ENCODE measurements around the gene C1D. TPM values are rescaled to one million over a fixed set of nuclear protein-coding genes. Genes with fewer than 3 reads are reported as not detected.

The C1D gene
- total and polyA plus RNA-seq, 2 of the 4 experiments (the other 2 are of a cell fraction) = 2.7 to 14.3 TPM

DNA sequence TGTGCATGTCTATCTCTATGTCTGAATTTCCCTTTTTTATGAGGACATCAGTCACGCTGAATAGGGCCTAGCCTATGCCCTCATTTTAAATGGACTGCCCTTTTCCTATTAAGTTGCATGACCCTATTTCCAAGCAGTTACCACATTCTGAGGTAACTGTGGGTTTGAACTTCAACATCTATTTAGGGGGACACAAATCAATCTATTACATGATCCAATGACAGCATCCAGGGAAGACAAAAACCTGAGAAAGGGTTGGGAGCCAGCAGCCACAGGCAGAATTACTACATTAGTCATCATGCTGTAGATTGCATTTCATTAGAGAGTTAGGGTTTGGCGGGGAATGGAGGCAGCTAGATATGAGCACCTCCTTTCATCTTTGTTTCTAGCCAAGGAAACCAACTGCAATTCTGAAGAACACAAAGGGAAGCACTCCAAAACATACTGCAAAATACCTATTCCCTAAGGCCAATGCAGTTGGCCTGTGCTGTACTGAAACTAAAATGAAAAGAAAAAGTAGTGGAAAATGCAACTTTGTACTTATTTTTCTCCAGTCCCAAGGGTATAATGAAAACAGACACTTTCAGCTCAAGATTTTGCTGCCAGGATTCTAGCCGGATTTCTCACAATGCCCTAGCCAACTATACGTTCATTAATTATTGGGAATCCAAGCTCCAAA, 40.4 kb upstream of the C1D start:
- DNase-seq = no peak
- no peak overlapping the region for H4K91ac ChIP-seq (ENCODE audit: insufficient read depth, low read depth, low read length)
- BruUV-seq (replicated peaks) = no TSS peak
- H3K23ac ChIP-seq (ENCODE audit: low read depth, low read length) = no peak overlapping the region
- WGBS, 2 experiments (ENCODE audit: extremely low coverage in 2 of 2, insufficient read length in 1 of 2) = no CpG with 5 or more reads among the region's 4 CpGs
- H3K79me1 ChIP-seq (ENCODE audit: low read depth in 1 of 2, low read length in 2 of 2) = no peaks in the 10 kb centered on the region
- H4K5ac ChIP-seq (ENCODE audit: low read depth, low read length) = no peak overlapping the region
- no peaks in the 10 kb centered on the region for H4K20me1 ChIP-seq (ENCODE audit: insufficient read depth, low read length)
- dilution Hi-C loops (cut with HindIII; ENCODE audit: low sequenced_read_pairs, unreplicated experiment) (no loop called here), intact Hi-C loops (cut with micrococcal nuclease) (no loop called here), in situ Hi-C loops (cut with MboI; ENCODE audit: low sequenced_read_pairs) (no loop called here)
- no peak overlapping the region for H2BK15ac ChIP-seq (ENCODE audit: low read depth, low read length)
- TF ChIP-seq FOS (IDR thresholded peaks at IDR 0.05; ENCODE audit: low read depth, low read length) = no peak
- TF ChIP-seq, protein P1, sequence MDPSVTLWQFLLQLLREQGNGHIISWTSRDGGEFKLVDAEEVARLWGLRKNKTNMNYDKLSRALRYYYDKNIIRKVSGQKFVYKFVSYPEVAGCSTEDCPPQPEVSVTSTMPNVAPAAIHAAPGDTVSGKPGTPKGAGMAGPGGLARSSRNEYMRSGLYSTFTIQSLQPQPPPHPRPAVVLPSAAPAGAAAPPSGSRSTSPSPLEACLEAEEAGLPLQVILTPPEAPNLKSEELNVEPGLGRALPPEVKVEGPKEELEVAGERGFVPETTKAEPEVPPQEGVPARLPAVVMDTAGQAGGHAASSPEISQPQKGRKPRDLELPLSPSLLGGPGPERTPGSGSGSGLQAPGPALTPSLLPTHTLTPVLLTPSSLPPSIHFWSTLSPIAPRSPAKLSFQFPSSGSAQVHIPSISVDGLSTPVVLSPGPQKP (IDR thresholded peaks at IDR 0.05; ENCODE audit: borderline replicate concordance, low read depth, low read length) = no peak
- no peak for TF ChIP-seq MXI1 (IDR thresholded peaks at IDR 0.05; ENCODE audit: borderline replicate concordance, low read depth, low read length)
- TF ChIP-seq MAFK (IDR thresholded peaks at IDR 0.05; ENCODE audit: low read depth, low read length) = no peak
- no peak for TF ChIP-seq CHD1 (IDR thresholded peaks at IDR 0.05; ENCODE audit: low read depth, low read length)
- TF ChIP-seq SMC3 (IDR thresholded peaks at IDR 0.05; ENCODE audit: low read depth, low read length) = no peak
- TF ChIP-seq RFX5 (IDR thresholded peaks at IDR 0.05; ENCODE audit: low read depth, low read length) = no peak
- no peak for TF ChIP-seq RCOR1 (IDR thresholded peaks at IDR 0.05; ENCODE audit: insufficient replicate concordance, low read length)
- no peak for TF ChIP-seq POLR2A (IDR thresholded peaks at IDR 0.05; ENCODE audit: low read depth, low read length)
- no peak for TF ChIP-seq CEBPB (IDR thresholded peaks at IDR 0.05; ENCODE audit: low read depth, low read length)
- no peak for TF ChIP-seq NFE2L2 (IDR thresholded peaks at IDR 0.05; ENCODE audit: low read depth, low read length)
- no peak for TF ChIP-seq RAD21 (IDR thresholded peaks at IDR 0.05; ENCODE audit: low read length)
- TF ChIP-seq, protein P2, sequence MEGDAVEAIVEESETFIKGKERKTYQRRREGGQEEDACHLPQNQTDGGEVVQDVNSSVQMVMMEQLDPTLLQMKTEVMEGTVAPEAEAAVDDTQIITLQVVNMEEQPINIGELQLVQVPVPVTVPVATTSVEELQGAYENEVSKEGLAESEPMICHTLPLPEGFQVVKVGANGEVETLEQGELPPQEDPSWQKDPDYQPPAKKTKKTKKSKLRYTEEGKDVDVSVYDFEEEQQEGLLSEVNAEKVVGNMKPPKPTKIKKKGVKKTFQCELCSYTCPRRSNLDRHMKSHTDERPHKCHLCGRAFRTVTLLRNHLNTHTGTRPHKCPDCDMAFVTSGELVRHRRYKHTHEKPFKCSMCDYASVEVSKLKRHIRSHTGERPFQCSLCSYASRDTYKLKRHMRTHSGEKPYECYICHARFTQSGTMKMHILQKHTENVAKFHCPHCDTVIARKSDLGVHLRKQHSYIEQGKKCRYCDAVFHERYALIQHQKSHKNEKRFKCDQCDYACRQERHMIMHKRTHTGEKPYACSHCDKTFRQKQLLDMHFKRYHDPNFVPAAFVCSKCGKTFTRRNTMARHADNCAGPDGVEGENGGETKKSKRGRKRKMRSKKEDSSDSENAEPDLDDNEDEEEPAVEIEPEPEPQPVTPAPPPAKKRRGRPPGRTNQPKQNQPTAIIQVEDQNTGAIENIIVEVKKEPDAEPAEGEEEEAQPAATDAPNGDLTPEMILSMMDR (conservative IDR thresholded peaks at IDR 0.05; ENCODE audit: low read depth, low read length) = no peak
- TF ChIP-seq BHLHE40 (IDR thresholded peaks at IDR 0.05; ENCODE audit: low read depth, low read length) = no peak
- TF ChIP-seq, protein P3, sequence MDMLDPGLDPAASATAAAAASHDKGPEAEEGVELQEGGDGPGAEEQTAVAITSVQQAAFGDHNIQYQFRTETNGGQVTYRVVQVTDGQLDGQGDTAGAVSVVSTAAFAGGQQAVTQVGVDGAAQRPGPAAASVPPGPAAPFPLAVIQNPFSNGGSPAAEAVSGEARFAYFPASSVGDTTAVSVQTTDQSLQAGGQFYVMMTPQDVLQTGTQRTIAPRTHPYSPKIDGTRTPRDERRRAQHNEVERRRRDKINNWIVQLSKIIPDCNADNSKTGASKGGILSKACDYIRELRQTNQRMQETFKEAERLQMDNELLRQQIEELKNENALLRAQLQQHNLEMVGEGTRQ (IDR thresholded peaks at IDR 0.05; ENCODE audit: low read depth, low read length) = no peak
- no peak for TF ChIP-seq MAZ (IDR thresholded peaks at IDR 0.05; ENCODE audit: borderline replicate concordance, low read depth, low read length)
- H4K8ac ChIP-seq (ENCODE audit: low read depth in 2 of 2, low read length in 2 of 2) = no peak overlapping the region
- no peaks in the 10 kb centered on the region for H3K9me1 ChIP-seq (ENCODE audit: insufficient read depth, low read length)
- no peaks in the 10 kb centered on the region for H3K4me1 ChIP-seq (ENCODE audit: control insufficient read depth, insufficient read depth, low read length)
- peaks cover 3% of the 10 kb centered on the region; the same call in 1 of the 2 replicates for H3K27me3 ChIP-seq (ENCODE audit: control insufficient read depth, insufficient read depth, low read length)
- no peak overlapping the region for H3K4me3 ChIP-seq (ENCODE audit: insufficient read depth, low read depth, low read length)
- H3K9me3 ChIP-seq (ENCODE audit: control insufficient read depth, insufficient read depth, low read length) = peaks cover 6% of the 10 kb centered on the region; the same call in 1 of the 2 replicates
- peak; percentile 24 for ATAC-seq (ENCODE audit: low read depth)
- H3K9ac ChIP-seq (ENCODE audit: low read depth, low read length) = no peak overlapping the region
- H3K36me3 ChIP-seq (ENCODE audit: control insufficient read depth, insufficient read depth, low read length) = no peaks in the 10 kb centered on the region
- no peak overlapping the region for H3K18ac ChIP-seq (ENCODE audit: low read depth, low read length)
- no peak overlapping the region for H2AK9ac ChIP-seq (replicated peaks; ENCODE audit: low read depth, low read length, poor library complexity)
- H3K14ac ChIP-seq (replicated peaks; ENCODE audit: low read depth, low read length) = no peak overlapping the region
- no peak overlapping the region for H3K56ac ChIP-seq (ENCODE audit: extremely low read depth, insufficient read depth, low read length)
- no peak overlapping the region for H2AFZ ChIP-seq (replicated peaks; ENCODE audit: low read length, poor library complexity)
- no peak overlapping the region for H2BK120ac ChIP-seq (ENCODE audit: low read depth, low read length)
- H3K4ac ChIP-seq (ENCODE audit: low read depth, low read length) = no peak overlapping the region
- H3K4me2 ChIP-seq (ENCODE audit: low read depth, low read length) = no peak overlapping the region
- ChIA-PET CTCF (no interaction called here), POLR2A (ENCODE audit: unreplicated experiment) (no interaction called here)
- H3K27ac ChIP-seq (ENCODE audit: insufficient read depth, low read length) = no peak overlapping the region
- no peak overlapping the region for H2BK20ac ChIP-seq (ENCODE audit: low read depth, low read length)
- no peak overlapping the region for H2AK5ac ChIP-seq (ENCODE audit: low read depth, low read length)
- H2BK5ac ChIP-seq (ENCODE audit: low read depth, low read length, poor library complexity, severe bottlenecking) = no peak overlapping the region
